Esophagus squamous epithelium (tissue), 4 donors: ENCODE data around the gene KNOP1.

Experiments used
- POLR2A ChIP-seq, 4 donors: fragments of 450-650 bp; IDR thresholded peaks; one replicate each; pipeline ENCODE4 v1.6.1; 2017; ENCODE audit warnings: antibody characterized with exemption in 4 of 4, mild to moderate bottlenecking in 4 of 4, moderate library complexity in 3 of 4
- TF ChIP-seq, protein P1 (sequence below), 6 experiments: fragments of 450-650 bp in 4 of 6; fragments of 200-600 bp in 2 of 6; sonication (generic) in 2 of 6; IDR thresholded peaks; one replicate each; pipeline ENCODE4 v1.5.1; 2016 to 2019; ENCODE audit warnings: antibody characterized with exemption in 6 of 6, mild to moderate bottlenecking in 4 of 6, moderate library complexity in 4 of 6

DNA sequence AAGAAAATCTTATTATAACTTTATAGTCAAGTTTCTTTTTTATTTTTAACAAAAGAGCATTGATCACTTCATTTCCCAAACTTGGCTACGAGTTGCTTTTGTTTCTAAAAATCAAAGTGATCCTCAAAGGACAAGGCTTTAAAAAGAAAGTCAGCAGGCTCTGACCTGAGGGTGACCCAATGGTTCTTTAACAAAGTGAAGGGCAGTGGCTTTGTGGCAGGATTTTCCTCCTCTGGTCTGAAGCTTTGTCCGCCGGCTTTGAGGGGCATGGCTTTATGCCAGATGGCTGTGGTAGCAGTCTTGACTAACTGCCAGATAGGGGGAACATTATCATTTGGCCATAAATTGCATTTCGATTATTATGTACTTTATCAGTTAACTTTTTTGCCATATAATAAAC is 28.5 kb upstream of the KNOP1 start:
- TF ChIP-seq, protein P1, sequence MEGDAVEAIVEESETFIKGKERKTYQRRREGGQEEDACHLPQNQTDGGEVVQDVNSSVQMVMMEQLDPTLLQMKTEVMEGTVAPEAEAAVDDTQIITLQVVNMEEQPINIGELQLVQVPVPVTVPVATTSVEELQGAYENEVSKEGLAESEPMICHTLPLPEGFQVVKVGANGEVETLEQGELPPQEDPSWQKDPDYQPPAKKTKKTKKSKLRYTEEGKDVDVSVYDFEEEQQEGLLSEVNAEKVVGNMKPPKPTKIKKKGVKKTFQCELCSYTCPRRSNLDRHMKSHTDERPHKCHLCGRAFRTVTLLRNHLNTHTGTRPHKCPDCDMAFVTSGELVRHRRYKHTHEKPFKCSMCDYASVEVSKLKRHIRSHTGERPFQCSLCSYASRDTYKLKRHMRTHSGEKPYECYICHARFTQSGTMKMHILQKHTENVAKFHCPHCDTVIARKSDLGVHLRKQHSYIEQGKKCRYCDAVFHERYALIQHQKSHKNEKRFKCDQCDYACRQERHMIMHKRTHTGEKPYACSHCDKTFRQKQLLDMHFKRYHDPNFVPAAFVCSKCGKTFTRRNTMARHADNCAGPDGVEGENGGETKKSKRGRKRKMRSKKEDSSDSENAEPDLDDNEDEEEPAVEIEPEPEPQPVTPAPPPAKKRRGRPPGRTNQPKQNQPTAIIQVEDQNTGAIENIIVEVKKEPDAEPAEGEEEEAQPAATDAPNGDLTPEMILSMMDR (IDR thresholded peaks at IDR 0.05) = no peak
- TF ChIP-seq POLR2A (IDR thresholded peaks at IDR 0.05) = no peak
